ENCODE measurements around the gene LCE7A.

LCE7A gene

GRCh38 chr1:152909206-152909605 lies 49.4 kb downstream of the LCE7A start:
- no peak for DNase-seq (ENCODE audit: low spot score)
- in situ Hi-C loops (cut with MboI; ENCODE audit: low sequenced_read_pairs, unreplicated experiment): no loop called here
- TF ChIP-seq, protein P1, sequence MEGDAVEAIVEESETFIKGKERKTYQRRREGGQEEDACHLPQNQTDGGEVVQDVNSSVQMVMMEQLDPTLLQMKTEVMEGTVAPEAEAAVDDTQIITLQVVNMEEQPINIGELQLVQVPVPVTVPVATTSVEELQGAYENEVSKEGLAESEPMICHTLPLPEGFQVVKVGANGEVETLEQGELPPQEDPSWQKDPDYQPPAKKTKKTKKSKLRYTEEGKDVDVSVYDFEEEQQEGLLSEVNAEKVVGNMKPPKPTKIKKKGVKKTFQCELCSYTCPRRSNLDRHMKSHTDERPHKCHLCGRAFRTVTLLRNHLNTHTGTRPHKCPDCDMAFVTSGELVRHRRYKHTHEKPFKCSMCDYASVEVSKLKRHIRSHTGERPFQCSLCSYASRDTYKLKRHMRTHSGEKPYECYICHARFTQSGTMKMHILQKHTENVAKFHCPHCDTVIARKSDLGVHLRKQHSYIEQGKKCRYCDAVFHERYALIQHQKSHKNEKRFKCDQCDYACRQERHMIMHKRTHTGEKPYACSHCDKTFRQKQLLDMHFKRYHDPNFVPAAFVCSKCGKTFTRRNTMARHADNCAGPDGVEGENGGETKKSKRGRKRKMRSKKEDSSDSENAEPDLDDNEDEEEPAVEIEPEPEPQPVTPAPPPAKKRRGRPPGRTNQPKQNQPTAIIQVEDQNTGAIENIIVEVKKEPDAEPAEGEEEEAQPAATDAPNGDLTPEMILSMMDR (IDR thresholded peaks at IDR 0.05; ENCODE audit: borderline replicate concordance, control extremely low read depth, extremely low read depth, insufficient read depth, missing control alignments): no peak
